ENCODE results near the gene KLF11. TPM values are rescaled to one million over a fixed set of nuclear protein-coding genes. Genes with fewer than 3 reads are reported as not detected.

KLF11 gene
- polyA plus RNA-seq, 3 donors = 21.0 to 69.8 (median 25.3) TPM

- Histone ChIP-seq H3K4me2 (replicated peaks; ENCODE audit: extremely low read depth, low read length, poor library complexity, severe bottlenecking) (no peak overlapping the region), H4K20me1 (ENCODE audit: insufficient read depth, low read length) (no peaks in the 10 kb centered on the region), H3K9me3 (replicated peaks in 1 of 2; ENCODE audit: control insufficient read depth in 1 of 2, insufficient read depth in 1 of 2, low read length in 2 of 2) (peaks cover 0 to 14% of the 10 kb centered on the region in 2 donors), H3K4me3 (replicated peaks in 1 of 3; ENCODE audit: low read depth in 2 of 3, low read length in 3 of 3) (no peak overlapping the region), H3K27me3 (ENCODE audit: control insufficient read depth in 2 of 2, insufficient read depth in 2 of 2, low read length in 2 of 2) (peaks cover 62 to 86% of the 10 kb centered on the region in 2 donors), H3K79me2 (ENCODE audit: insufficient read depth, low read length) (no peaks in the 10 kb centered on the region), H3K9ac (ENCODE audit: insufficient read depth, low read length, poor library complexity, severe bottlenecking) (no peak overlapping the region), H3K27ac (ENCODE audit: low read depth in 1 of 2, low read length in 2 of 2) (no peak overlapping the region), H2AFZ (ENCODE audit: insufficient read depth, low read depth, low read length, poor library complexity, severe bottlenecking) (no peak overlapping the region), H3K4me1 (ENCODE audit: control insufficient read depth in 1 of 2, insufficient read depth in 2 of 2, low read length in 2 of 2) (peaks cover 8 to 17% of the 10 kb centered on the region in 2 donors), H3K36me3 (replicated peaks in 1 of 2; ENCODE audit: control insufficient read depth in 1 of 2, insufficient read depth in 2 of 2, low read length in 2 of 2) (no peaks in the 10 kb centered on the region)
- Mint-ChIP-seq H3K36me3 (peaks cover 0 to 9% of the 10 kb centered on the region in 2 donors), H3K27ac (no peak overlapping the region), H3K4me1 (peaks cover 16% of the 10 kb centered on the region), H3K4me3 (peak overlapping the region in 1 of 2 donors; percentile 86), H3K9me3 (peaks cover 0 to 15% (median 6%) of the 10 kb centered on the region in 7 donors), H3K27me3 (ENCODE audit: low read depth in 3 of 3) (peaks cover 78 to 86% (median 82%) of the 10 kb centered on the region in 3 donors)
- no peak for TF ChIP-seq CTCF (IDR thresholded peaks at IDR 0.05)
- no peak for DNase-seq
- 83% methylated on average over 4 of the region's 5 CpGs for WGBS (ENCODE audit: insufficient coverage)
- intact Hi-C loops (cut with micrococcal nuclease) = loop anchor here in 1 of 2 donors (5.0 kb wide), 1 partner anchor 590 kb away; no protein-coding TSS in a partner anchor
Observed at GRCh38 chr2:10076988-10077527, 33.7 kb downstream of the KLF11 start.

- Histone ChIP-seq H3K9me3 (replicated peaks in 1 of 2; ENCODE audit: control insufficient read depth in 1 of 2, insufficient read depth in 1 of 2, low read length in 2 of 2) (peaks cover 0 to 14% of the 10 kb centered on the region in 2 donors), H3K4me3 (replicated peaks in 1 of 3; ENCODE audit: low read depth in 2 of 3, low read length in 3 of 3) (no peak overlapping the region), H3K9ac (ENCODE audit: insufficient read depth, low read length, poor library complexity, severe bottlenecking) (no peak overlapping the region), H3K79me2 (ENCODE audit: insufficient read depth, low read length) (no peaks in the 10 kb centered on the region), H2AFZ (ENCODE audit: insufficient read depth, low read depth, low read length, poor library complexity, severe bottlenecking) (no peak overlapping the region), H3K27me3 (ENCODE audit: control insufficient read depth in 2 of 2, insufficient read depth in 2 of 2, low read length in 2 of 2) (peaks cover 69 to 92% of the 10 kb centered on the region in 2 donors), H3K27ac (ENCODE audit: low read depth in 1 of 2, low read length in 2 of 2) (no peak overlapping the region), H3K4me1 (ENCODE audit: control insufficient read depth in 1 of 2, insufficient read depth in 2 of 2, low read length in 2 of 2) (peaks cover 8 to 17% of the 10 kb centered on the region in 2 donors), H3K36me3 (replicated peaks in 1 of 2; ENCODE audit: control insufficient read depth in 1 of 2, insufficient read depth in 2 of 2, low read length in 2 of 2) (no peaks in the 10 kb centered on the region), H4K20me1 (ENCODE audit: insufficient read depth, low read length) (no peaks in the 10 kb centered on the region), H3K4me2 (replicated peaks; ENCODE audit: extremely low read depth, low read length, poor library complexity, severe bottlenecking) (no peak overlapping the region)
- TF ChIP-seq CTCF (IDR thresholded peaks at IDR 0.05) = no peak
- no peak overlapping the region for H3K27ac Mint-ChIP-seq
- H3K4me1 Mint-ChIP-seq = peaks cover 12% of the 10 kb centered on the region
- peaks cover 0 to 15% (median 6%) of the 10 kb centered on the region in 7 donors for H3K9me3 Mint-ChIP-seq
- H3K4me3 Mint-ChIP-seq = peak overlapping the region in 1 of 2 donors; percentile 86
- WGBS (ENCODE audit: insufficient coverage) = 95% methylated on average over 5 of the region's 7 CpGs
- H3K27me3 Mint-ChIP-seq (ENCODE audit: low read depth in 3 of 3) = peaks cover 86 to 91% (median 87%) of the 10 kb centered on the region in 3 donors
- no peak for DNase-seq
- intact Hi-C loops (cut with micrococcal nuclease) = loop anchor here in 1 of 2 donors (5.0 kb wide), 1 partner anchor 589 kb away; no protein-coding TSS in a partner anchor
- H3K36me3 Mint-ChIP-seq = peaks cover 0 to 9% of the 10 kb centered on the region in 2 donors
Observed at GRCh38 chr2:10078001-10078400, 34.7 kb downstream of the KLF11 start.
